Vagina (tissue), 2 donors: Measurements from ENCODE around the gene SRP68. TPM values are rescaled to one million over a fixed set of nuclear protein-coding genes. Genes with fewer than 3 reads are reported as not detected.
"Not testable (repeated sequence)": the region's sequence is repeated elsewhere in the genome, so short reads cannot be mapped to it uniquely, and the experiment has no call there.

ENCODE experiments used
- DNase-seq, 2 donors: peaks; one replicate each; pipeline ENCODE4 v3.0.0-alpha.2; 2017; ENCODE audit errors: extremely low spot score in 2 of 2
- H3K27ac ChIP-seq: fragments of 200-600 bp; sonication (generic); one replicate; pipeline ENCODE4 v1.5.1; 2019
- H3K27me3 ChIP-seq: fragments of 200-600 bp; sonication (generic); one replicate; pipeline ENCODE4 v1.5.1; 2019
- H3K36me3 ChIP-seq, 2 donors: fragments of 200-600 bp; sonication (generic); one replicate each; pipeline ENCODE4 v1.5.1; 2017 to 2019
- H3K4me1 ChIP-seq: fragments of 200-600 bp; sonication (generic); one replicate; pipeline ENCODE4 v1.5.1; 2019
- H3K4me3 ChIP-seq, 2 donors: fragments of 200-600 bp; sonication (generic); 1 replicate in 1 of 2; 2 replicates in 1 of 2; pipeline ENCODE4 v1.5.1; 2016 to 2019
- H3K9me3 ChIP-seq: fragments of 200-600 bp; sonication (generic); one replicate; pipeline ENCODE4 v1.5.1; 2019
- CTCF ChIP-seq, 3 experiments: fragments of 450-650 bp in 2 of 3; fragments of 200-600 bp in 1 of 3; sonication (generic) in 1 of 3; IDR thresholded peaks; one replicate each; pipeline ENCODE4 v1.5.1; 2017 to 2019; ENCODE audit warnings: antibody characterized with exemption in 3 of 3, mild to moderate bottlenecking in 2 of 3, moderate library complexity in 2 of 3
- POLR2A ChIP-seq, 2 donors: fragments of 450-650 bp; IDR thresholded peaks; one replicate each; pipeline ENCODE4 v1.6.1; 2017; ENCODE audit warnings: antibody characterized with exemption in 2 of 2, mild to moderate bottlenecking in 2 of 2, moderate library complexity in 2 of 2
- POLR2AphosphoS5 ChIP-seq, 2 donors: sonication (generic); formaldehyde crosslinking; IDR thresholded peaks; one replicate each; pipeline ENCODE4 v1.9.0; 2017; ENCODE audit warnings: antibody characterized with exemption in 2 of 2, mild to moderate bottlenecking in 2 of 2, low read depth in 1 of 2; ENCODE audit not compliant: insufficient read depth in 1 of 2
- intact Hi-C: fragments of 100-400 bp; cut with DNase I; formaldehyde crosslinking; loops from one replicate; pipeline ENCODE4 v1.15.1; 2023
- total RNA-seq: library from RNA; depleted of rRNA; stranded (reverse); fragments of >200 nt; gene quantifications from one replicate; pipeline ENCODE4 v1.2.3, GENCODE V29; 2016

The SRP68 gene
- total RNA-seq, 1 donor from 2014 or later: 52.8 TPM

GRCh38 chr17:76074390-76075363 is 2.4 kb upstream of the SRP68 start, which contains the start of gene GALR2:
TSS of gene GALR2 (plus strand) at chr17:76074781. CDS start at chr17:76074884, 103 bp downstream.
- Histone ChIP-seq H3K27me3 (peaks cover 32% of the 10 kb centered on the region), H3K4me3 (peak within 1 kb of the TSS; percentile 14 to 20), H3K27ac (no peak within 1 kb of the TSS), H3K4me1 (peaks cover 67% of the 10 kb centered on the region), H3K36me3 (no peaks in the 10 kb centered on the region), H3K9me3 (no peaks in the 10 kb centered on the region)
- TF ChIP-seq POLR2A (IDR thresholded peaks at IDR 0.05) (no peak), CTCF (IDR thresholded peaks at IDR 0.05) (no peak), POLR2AphosphoS5 (IDR thresholded peaks at IDR 0.05; ENCODE audit: insufficient read depth in 1 of 2, low read depth in 1 of 2) (no peak)
- intact Hi-C loops: no loop called here
- DNase-seq: peak in 1 of 2 donors; percentile 82

GRCh38 chr17:76071531-76072147 is 678 bp downstream of the SRP68 start:
- Histone ChIP-seq H3K4me3 (peak overlapping the region; percentile 89 to 99), H3K9me3 (no peaks in the 10 kb centered on the region), H3K36me3 (peaks cover 0 to 18% of the 10 kb centered on the region in 2 donors), H3K27me3 (peaks cover 28% of the 10 kb centered on the region), H3K4me1 (peaks cover 56% of the 10 kb centered on the region), H3K27ac (peak overlapping the region; percentile 84)
- no peak for TF ChIP-seq POLR2AphosphoS5 (IDR thresholded peaks at IDR 0.05; ENCODE audit: insufficient read depth in 1 of 2, low read depth in 1 of 2)
- intact Hi-C loops: no loop called here
- DNase-seq: no peak

DNA sequence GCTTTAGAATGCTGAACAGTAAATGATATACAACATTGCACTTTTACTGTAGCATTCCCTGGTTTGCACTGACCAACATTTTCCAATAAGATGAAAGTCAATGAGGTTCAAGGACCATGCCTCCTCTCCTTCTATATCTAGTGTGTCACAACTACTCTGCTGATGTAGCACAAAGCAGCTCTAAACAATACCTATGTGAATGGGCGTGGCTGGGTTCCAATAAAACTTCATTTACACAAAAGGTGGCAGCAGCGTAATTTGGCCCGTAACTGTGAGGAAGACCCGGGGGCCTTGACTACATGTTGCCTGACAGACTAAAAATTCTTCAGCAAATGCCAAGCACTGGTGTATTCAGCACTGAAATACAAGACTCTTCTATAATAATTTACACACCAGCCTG is 6.5 kb downstream of the SRP68 start:
- intact Hi-C loops: no loop called here
- TF ChIP-seq CTCF (IDR thresholded peaks at IDR 0.05) (no peak), POLR2A (IDR thresholded peaks at IDR 0.05) (no peak), POLR2AphosphoS5 (IDR thresholded peaks at IDR 0.05; ENCODE audit: insufficient read depth in 1 of 2, low read depth in 1 of 2) (no peak)
- peaks cover 10% of the 10 kb centered on the region for H3K4me1 ChIP-seq
- no peaks in the 10 kb centered on the region for H3K27me3 ChIP-seq
- no peak for DNase-seq
- no peak overlapping the region for H3K27ac ChIP-seq
- H3K4me3 ChIP-seq: no peak overlapping the region
- no peaks in the 10 kb centered on the region for H3K9me3 ChIP-seq
- peaks cover 4 to 70% of the 10 kb centered on the region in 2 donors for H3K36me3 ChIP-seq

DNA sequence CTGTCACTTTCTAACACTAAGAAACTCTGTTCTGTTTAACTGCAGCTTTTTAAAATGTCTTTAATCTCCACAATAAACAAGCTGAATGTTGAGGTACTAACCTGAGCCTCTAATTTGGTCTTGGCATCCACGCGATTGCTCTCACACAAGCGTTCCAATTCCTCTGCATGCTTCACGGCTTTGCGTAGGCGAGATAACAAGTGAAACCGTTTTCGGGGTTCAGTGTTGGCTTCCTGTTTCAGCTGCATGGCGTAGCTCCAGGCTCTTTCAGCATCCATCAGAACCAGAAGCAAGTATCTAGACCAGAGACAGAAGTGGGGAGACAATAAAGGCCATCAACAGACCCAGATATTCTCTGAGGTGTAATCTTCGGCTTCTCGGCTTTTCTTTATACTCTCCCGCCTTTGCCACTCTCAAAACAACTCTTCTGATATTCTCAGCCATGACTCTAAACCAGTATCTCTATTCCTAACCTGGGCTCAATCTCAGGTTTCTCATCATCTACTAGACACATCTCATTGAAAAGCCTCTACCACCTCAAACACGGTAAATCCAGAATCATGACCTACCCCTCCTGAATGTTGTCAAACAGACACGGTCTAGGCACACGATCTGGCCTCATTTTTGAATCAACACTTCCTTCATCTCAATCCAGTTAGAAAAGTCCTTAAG is 8.3 kb downstream of the SRP68 start:
- Histone ChIP-seq H3K27me3 (no peaks in the 10 kb centered on the region), H3K27ac (no peak overlapping the region), H3K9me3 (no peaks in the 10 kb centered on the region), H3K36me3 (peaks cover 4 to 82% of the 10 kb centered on the region in 2 donors), H3K4me1 (no peaks in the 10 kb centered on the region), H3K4me3 (no peak overlapping the region)
- DNase-seq: no peak
- intact Hi-C loops: no loop called here
- no peak for TF ChIP-seq CTCF (IDR thresholded peaks at IDR 0.05)
- no peak for TF ChIP-seq POLR2A (IDR thresholded peaks at IDR 0.05)
- no peak for TF ChIP-seq POLR2AphosphoS5 (IDR thresholded peaks at IDR 0.05; ENCODE audit: insufficient read depth in 1 of 2, low read depth in 1 of 2)

DNA sequence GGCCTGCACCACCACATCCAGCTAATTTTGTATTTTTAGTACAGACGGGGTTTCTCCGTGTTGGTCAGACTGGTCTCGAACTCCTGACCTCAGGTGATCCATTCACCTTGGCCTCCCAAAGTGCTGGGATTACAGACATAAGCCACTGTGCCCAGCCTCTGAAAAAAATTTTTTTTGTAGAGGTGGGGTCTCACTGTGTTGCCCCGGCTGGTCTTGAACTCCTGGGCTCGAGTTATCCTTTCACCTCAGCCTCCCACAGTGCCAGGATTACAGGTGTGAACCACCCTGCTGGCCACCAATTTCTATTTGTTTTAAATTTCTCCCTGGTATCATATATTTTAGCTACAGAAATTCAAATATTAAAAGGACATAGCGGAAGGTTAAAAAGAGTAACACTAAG is 14.1 kb downstream of the SRP68 start:
- H3K4me1 ChIP-seq, intact Hi-C loops, H3K27me3 ChIP-seq, H3K4me3 ChIP-seq, H3K27ac ChIP-seq, H3K9me3 ChIP-seq, DNase-seq: not testable (repeated sequence)
- peaks cover 0 to 87% of the 10 kb centered on the region in 2 donors for H3K36me3 ChIP-seq
